HG03432 (cell line): ENCODE results near the gene PWWP2B.
"Not testable (repeated sequence)": the region's sequence is repeated elsewhere in the genome, so short reads cannot be mapped to it uniquely, and the experiment has no call there.

Experiments used
- ATAC-seq: cut with Tn5 transposase; IDR thresholded peaks from one replicate; pipeline ENCODE4 v1.9.1; 2021; ENCODE audit warnings: mild to moderate bottlenecking, moderate library complexity; ENCODE audit not compliant: unreplicated experiment

The PWWP2B gene

DNA sequence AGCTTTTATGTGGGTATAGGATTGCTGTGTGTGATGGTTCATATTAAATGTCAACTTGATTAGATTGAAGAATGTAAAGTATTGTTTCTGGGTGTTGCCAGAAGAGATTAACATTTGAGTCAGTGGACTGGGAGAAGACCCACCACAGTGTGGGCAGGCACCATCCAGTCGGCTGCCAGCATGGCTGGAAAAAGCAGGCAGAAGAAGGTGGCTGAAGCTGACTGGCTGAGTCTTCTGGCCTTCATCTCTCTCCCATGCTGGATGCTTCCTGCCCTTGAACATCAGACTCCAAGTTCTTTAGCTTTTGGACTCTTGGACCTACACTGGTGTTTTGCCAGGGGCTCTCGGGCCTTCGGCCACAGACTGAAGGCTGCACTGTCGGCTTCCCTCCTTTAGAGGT is 16.0 kb upstream of the PWWP2B start:
- ATAC-seq: not testable (repeated sequence)

DNA sequence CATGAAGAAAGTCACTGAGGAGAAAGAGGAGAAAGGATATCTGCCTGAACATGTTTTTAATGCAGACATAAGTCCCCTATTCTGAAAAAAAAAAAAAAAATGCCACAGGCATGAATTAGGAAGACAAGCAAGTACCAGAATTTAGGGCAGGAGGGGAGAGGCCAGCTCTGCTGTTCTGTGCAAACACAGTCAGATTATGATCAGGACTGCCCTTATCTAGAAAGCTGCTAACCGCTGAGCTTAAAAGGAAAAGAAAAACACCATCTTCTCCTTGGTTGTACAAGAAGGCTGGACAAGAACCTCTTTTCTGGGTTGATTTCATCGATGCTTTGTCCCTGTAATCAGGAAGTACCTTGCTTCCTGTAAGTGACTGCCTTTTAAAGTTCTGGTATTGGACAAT is 15.3 kb upstream of the PWWP2B start:
- ATAC-seq: no peak

DNA sequence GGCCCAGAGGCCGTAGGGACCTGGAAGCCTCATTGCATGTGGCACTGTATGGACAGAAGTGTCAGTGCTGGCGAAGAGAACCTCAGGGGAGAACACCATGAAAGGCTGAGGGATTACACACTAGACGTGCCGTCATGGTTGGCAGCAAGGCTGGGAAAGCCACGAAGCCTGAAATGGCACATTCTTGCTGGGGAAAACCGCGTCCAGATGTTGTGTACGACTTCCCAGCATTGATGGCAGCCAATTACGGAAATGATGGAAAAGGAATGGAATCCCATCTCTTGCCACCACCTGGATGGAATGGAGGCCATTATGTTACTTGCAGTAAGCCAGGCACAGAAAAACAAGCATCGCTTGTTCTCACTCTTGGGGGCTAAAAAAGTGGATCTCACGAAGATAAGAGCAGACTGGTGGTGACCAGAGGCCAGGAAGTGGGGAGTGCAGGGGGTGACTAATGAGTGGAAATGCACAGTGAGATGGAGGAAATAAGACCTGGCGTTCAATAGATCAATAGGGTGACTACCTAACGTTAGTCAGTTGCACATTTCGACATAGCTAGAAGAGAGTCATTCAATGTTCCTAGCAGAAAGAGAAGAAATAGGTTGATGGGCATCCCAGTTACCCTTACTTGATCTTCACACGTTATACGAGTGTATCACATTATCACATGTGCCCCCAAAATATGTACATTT is 14.6 kb upstream of the PWWP2B start:
- no peak for ATAC-seq

DNA sequence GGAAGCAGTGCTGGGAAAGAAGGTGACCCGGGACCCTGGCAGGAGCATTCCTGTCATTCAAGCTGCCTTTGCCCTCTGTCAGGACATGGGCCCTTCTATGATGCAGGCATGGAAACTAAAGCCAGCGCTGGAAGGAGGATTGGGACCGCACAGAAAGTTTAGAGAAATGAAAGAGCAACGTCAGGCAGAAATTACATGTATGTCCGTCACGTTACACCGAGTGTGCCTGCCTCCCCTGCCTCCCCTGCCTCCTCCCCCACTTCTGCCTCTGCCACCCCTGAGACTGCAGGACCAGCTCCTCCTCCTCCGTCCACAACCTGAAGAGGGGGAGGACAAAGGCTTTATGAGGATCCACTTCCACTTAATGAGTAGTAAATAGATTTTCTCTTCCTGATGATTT is 13.9 kb upstream of the PWWP2B start:
- no peak for ATAC-seq

DNA sequence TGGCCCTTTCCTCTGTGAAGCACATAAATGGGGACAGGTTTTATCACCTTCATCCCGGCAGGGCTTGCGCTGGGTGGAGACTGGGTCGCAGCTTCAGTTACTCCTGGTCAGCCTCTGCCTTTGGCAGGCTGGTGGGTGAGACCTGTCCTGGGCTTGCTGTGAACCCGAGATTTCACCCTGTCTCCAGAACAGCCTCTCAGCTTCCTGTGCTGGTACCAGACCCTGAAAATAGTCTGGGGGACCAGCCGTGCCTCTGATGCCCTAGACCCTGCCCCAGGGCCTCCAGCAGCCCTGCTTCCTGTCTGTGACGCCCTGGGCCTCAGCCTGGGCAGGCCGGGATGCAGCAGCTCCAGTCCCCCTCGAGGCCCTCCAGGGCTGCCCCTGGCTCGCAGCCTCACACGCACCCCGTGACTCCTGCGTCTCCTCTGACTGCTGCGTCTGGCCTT is 13.2 kb upstream of the PWWP2B start:
- ATAC-seq: no peak

DNA sequence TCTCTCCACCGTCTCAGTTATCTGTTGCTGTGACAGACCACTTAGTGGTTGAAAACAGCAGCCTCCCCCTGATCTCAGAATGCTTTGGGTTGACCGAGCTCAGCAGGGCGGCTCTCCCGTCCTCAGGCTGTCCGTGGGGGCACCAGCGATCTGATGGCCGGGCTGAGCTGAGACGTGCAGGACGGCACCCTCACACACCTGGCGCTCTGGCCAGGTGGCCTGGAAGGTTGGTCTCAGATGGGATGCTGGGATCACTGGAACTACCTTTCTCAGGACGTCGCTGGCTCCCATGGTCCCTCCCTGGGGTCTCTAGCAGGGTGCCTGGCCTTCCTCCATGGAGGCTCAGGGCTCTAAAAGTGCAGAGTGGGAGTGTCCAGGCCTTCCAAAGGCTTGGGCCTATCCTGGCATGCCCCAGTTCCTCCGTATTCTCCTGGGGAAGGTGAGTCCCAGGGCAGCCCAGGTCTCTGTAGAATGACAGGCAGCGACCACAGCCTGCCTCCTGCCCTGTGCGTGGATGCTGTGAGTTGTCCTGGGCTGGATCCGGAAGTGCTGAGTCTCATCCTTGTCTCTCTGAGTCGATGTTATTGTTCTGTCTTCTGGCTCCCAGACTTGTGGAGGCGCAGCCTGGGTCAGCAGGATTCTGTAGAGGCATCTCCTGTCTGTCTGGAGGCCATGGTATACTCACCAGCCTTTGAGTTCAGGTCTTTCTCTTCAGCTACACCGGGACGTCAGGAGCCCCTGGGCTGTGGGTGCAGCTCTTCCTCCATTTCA is 12.2 kb upstream of the PWWP2B start:
- no peak for ATAC-seq

DNA sequence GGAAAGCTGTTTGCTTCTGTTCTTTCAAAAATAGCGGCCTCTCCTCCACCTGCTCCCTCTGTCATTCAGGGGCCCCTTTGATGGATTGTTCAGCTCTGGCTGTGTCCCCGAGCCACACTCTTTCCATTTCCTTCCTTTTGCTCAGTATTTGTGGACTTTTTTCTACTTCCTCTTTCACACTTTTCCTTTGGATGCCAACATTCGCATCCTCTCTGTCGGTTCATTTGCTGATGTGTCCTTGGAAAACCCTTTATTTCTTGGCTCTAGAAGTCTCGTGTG is 11.7 kb upstream of the PWWP2B start:
- ATAC-seq: no peak

DNA sequence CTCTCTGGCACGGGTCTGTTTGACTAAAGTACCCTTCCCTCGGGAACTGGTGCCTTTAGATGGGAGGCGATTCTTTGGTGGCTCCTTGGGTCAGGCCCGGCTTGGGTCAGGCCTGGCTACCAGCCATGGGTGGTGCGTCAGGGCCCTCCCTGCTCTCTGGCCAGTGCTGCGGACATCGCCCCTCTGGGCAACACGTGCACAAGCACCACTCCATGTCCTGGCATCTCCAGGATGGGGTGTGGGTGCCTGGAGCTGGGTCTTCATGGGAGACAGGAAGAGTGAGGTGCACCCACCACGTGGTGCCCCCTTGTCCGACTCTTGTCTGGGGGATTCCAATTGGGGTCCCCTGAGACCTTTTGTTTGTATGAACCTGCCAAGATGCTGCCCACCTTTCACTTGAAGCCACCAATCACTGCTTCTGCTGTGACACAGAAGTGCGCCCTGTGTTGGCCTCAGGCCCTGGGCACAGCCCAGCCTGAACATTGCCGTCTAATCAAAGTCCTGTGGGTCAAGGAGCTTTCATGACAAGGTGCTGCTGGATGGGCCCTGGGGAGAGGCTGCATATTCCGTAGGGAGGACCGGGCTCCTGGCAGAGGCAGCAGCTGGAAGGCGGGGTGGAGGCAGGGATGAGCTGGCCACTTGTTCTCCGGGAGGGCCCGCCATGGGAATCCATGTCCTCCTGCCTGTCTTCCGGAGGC is 11.1 kb upstream of the PWWP2B start:
- no peak for ATAC-seq

DNA sequence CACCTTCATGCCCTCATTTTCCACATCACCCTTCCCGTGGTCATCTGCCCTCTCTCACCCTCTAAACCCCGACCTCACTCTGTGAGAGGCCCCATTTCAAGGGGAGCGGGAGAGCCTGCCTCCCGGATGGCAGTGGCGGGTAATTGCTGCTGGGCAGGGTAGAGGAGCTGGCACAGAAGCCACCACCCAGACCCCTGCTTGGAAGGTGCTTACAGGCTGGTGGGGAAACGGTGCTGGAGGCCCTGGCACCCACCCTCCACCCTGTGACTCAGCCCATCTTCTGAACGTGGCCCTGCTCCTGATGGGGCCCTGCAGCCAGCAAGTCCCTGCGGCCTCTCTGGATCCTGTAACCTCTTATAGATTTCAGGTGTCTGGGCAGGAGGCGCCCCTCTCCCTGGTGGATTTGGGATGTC is 10.6 kb upstream of the PWWP2B start:
- no peak for ATAC-seq

DNA sequence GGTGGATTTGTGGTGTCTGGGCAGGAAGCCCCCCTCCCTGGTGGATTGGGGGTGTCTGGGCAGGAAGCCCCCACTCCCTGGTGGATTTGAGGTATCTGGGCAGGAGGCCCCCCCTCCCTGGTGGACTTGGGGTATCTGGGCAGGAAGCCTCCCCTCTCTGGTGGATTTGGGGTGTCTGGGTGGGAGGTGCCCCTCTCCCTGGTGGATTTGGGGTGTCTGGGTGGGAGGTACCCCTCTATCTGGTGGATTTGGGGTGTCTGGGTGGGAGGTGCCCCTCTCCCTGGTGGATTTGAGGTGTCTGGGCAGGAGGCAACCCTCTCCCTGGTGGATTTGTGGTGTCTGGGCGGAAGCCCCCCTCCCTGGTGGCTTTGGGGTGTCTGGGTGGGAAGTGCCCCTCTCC is 10.1 kb upstream of the PWWP2B start:
- ATAC-seq: not testable (repeated sequence)

DNA sequence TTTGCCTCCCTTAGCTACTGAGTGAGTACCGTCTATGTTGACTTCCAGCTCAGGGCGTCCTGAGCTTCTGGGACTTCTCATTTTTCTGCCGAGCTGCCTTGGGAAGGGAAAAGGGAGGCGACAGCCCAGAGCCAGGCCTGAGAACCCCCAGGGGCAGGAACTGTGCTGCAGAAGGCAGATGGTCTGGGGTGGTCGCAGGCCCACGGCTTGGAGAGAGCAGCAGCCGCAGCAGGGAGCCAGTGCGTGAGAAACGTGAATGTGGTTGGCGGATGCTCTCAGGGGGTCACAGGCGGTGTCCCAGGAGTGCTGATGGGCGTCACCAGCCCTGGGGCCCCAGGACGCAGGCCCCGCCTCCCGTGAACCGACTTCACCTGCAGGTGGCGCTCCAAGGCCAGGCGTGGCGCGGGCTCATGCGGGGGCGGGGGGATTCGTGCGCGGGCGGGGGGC is 9.2 kb upstream of the PWWP2B start:
- peak; percentile 66 for ATAC-seq

DNA sequence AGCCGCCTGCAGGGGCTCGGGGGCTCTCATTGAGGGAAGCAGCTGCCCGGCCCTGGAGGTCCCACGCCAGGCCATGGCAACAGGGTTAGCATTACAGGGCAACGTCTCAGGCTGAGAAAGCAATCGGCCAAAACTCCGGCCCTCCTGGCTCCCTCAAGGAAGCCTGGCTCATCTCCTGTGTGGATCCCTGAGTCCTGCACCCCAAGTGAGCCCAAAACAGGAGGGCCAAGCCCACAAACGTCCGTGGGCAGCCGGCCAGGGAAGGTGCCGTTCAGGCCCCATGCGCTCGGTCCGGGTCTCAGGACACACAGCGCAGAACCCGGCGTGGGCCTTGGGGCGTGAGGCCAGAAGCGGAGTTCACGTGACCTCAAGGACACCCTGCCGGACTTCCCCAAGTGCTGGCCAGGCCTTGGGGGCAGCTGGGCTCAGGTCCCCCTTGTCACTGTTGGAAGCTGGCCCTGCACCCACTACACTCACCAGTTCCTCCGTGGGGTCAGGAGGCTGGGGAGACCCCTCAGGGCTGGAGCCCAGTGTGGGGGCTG is 8.0 kb upstream of the PWWP2B start:
- ATAC-seq: no peak

DNA sequence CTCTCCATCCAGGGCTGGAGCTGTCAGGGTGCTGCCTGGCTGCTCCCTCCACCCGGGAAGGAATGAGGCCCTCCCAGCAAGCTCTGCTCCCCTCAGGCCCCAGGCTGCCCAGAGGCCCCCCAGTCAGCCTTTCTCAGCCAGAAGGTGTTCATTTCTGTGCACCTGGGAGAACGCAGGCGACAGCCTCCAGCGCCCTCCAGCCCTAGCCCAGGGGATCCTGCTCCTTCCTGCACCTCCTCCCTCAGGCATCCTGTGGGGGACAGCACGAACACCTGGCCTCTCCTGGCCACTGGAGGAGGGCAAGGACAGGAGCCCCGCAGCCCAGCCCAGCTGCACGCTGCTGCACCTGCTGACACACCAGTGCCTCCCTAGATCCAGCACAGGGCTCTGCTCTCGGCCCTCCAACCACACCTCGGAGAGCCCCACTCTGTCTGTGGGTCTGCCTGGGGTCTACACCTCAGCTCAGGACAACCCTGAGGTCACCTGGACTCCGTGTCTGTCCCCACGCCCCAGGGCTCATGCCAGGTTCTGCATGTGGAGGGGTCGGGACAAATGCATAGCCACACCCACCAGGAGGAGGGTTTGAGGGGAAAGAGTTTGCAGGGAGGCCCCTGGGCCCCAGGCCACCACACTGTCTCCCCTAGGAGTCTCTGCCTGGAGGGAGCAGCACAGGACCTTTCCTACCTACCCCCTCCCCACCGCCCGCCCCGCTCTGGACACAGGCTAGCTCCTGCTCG is 7.4 kb upstream of the PWWP2B start:
- no peak for ATAC-seq

DNA sequence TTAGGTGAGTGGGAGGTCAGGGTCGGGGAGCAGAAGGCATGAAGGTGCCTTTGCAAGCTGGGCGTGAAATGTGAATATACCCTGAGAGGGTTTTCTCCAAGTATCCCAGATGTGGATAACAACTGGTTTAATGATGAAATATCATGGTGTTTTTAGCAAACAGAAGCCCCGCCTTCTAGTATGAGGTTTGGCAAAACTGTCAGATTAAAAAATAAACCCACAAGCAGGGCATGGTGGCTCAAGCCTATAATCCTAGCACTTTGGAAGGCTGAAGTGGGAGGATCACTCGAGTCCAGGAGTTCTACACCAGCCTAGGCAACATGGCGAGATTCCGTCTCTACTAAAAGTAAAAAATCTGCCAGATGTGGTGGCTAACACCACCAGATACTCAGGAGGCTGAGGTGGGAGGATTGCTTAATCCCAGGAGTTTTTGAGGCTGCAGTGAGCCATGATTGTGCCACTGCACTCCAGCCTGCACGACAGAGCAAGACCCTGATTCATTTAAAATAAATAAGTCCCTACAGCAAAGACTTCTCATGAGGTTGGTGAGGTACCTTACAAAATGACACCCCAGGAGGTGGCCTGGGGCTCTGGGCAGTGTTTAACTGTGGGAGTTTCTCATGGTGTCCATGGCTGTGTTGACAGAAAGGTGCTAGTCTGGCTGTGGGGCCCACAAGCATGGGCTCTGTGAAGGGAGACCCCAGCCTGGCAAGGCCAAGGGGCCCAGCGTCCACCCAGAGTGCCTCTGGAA is 6.7 kb upstream of the PWWP2B start:
- no peak for ATAC-seq

DNA sequence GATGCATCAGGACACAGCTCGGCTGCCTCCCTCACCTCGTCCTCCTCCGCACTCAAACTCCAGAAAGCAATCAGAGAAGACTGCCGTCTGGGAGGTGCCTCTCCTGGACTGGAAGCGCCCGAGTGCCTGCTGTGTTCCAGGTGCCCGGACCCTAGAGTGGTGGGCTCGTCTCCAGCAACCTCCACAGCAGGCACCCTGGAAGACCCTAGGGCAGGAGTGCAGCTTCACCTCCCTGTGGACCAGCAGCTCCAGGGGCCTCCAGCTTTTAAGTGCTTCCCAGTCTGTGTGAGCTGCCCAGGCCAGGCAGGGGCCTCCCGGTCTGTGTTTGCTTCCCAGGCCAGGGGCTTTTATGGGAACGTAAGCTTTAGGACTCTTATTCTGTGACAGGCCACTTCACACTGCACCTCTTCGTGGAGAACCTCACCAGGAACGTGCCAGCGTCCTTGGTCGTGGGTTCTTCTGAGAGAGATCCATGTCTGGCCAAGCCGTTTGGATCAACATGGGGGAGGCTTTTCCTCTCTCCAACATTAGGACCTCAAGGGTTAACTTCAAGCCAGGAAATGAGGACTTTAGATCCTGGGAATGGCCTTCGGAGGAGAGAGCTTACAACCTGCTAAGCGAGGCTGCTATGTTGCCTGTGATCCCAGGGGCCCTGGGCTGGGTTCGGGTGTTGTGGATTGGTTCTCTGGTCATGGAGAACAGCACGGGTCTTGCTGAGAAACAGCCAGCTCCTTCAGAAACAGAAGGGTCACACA is 5.9 kb upstream of the PWWP2B start:
- no peak for ATAC-seq

DNA sequence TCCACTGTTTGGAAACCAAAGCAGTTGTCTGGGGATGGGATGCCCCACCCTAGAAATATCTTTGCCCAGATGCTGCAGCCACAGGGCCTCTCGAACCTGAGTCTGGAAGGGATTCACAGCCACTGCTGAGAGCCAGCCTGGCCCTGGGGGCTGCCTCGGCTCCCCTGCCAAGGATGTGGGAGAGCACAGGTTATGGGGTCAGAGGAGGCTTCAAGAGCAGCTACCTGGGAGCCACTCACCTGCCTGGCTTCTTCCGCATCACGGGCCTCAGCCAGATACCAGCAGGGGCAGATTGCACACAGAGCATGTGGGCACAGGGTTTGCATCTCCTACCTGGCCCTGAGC is 5.4 kb upstream of the PWWP2B start:
- no peak for ATAC-seq

DNA sequence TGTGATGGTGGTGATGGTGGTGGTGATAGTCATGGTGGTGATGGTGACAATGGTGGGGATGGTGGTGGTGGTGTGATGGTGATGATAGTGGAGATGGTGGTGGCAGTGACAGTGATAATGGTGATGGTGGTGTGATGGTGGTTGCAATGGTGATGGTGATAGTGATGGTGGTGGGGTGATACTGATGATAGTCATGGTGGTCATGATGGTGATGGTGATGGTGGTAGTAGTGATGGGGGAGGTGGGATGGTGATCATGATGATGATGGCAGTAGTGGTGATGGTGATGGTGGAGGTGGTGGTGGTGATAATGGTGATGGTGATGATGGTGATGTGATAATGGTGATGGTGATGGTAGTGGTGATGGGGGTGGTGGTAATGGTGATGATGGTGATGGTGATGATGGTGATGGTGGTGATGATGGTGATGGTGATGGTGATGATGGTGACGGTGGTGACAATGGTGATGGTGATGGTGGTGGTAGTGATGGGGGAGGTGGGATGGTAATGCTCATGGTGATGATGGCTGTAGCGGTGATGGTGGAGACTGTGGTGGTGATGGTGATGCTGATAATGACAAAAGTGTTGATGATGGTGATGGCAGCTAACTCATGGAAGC is 4.7 kb upstream of the PWWP2B start:
- no peak for ATAC-seq

DNA sequence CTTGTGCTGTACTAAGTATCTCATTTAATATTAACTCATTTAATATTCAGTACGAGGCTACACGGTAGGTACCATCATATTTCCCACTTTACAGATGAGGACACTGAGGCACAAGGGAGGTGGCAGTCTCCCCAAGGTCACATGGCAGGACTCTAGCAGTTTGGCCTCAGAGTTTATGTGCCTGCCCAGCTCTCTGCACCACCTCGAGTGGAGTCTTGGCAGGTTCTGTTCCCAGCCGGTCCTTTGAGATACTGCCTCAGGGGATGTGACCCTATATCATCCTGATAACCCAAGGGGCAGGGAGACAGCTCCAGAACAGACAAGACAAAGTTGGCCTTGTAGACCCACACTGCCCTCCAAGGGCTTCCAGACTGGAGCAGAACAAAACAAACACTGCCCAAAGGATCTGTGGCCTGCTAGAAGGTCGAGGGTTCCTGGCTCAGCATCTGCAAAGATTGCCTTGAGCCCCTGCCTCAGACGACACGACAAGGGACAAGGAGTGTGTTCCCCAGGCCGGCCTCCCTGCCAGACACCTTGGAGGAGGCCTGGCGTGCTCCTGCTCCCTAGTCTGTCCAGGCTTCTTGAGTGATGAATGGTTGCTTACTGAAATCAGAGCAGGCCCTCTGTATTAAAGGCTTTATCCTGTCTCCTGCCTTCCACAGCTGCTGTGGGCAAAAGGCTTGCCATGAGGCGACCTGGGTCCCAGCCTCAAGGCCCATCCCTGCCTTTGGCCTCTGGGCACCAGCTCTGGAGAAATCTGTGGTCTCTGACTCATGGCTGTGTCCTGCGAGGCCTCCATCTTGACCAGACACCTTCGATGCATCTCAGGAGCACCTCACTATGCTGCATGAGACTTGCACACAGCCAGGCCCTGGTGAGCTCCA is 3.9 kb upstream of the PWWP2B start:
- ATAC-seq: no peak
